SH-SY5Y (cell line): Measurements from ENCODE around the gene NLRC4.

Experiments
- GATA2 ChIP-seq: IDR thresholded peaks from 2 replicates; pipeline ENCODE4 v1.6.1; 2011; ENCODE audit warnings: mild to moderate bottlenecking, low read depth, low read length
- GATA3 ChIP-seq: IDR thresholded peaks from 2 replicates; pipeline ENCODE4 v1.6.1; 2011; ENCODE audit warnings: low read depth, mild to moderate bottlenecking, low read length, moderate library complexity

GRCh38 chr2:32248299-32248698 lies 16.4 kb downstream of the NLRC4 start:
- TF ChIP-seq GATA2 (no peak), GATA3 (no peak)
